Testis (tissue), 3 donors: Measurements from ENCODE around the gene OR51B4. TPM values are rescaled to one million over a fixed set of nuclear protein-coding genes. Genes with fewer than 3 reads are reported as not detected.

Experiments used
- DNase-seq: peaks from one replicate; pipeline ENCODE4 v3.0.0-alpha.2; 2019
- H3K27ac ChIP-seq, 2 donors: fragments of 200-600 bp; sonication (generic); one replicate each; pipeline ENCODE4 v1.5.1; 2019
- H3K27me3 ChIP-seq: fragments of 200-600 bp; sonication (generic); one replicate; pipeline ENCODE4 v1.5.1; 2019
- H3K36me3 ChIP-seq: fragments of 200-600 bp; sonication (generic); one replicate; pipeline ENCODE4 v1.5.1; 2017; ENCODE audit warnings: low read depth; ENCODE audit errors: missing control alignments
- H3K4me1 ChIP-seq: fragments of 200-600 bp; sonication (generic); one replicate; pipeline ENCODE4 v1.5.1; 2019
- H3K4me3 ChIP-seq, 2 donors: fragments of 200-600 bp; sonication (generic); one replicate each; pipeline ENCODE4 v1.5.1; 2017 to 2019
- H3K9me3 ChIP-seq: fragments of 200-600 bp; sonication (generic); one replicate; pipeline ENCODE4 v1.5.1; 2017
- POLR2A ChIP-seq: fragments of 450-650 bp; IDR thresholded peaks from one replicate; pipeline ENCODE4 v1.6.1; 2017; ENCODE audit warnings: antibody characterized with exemption, mild to moderate bottlenecking, moderate library complexity
- WGBS, 2 donors: methylation state at CpG; one replicate each; pipeline ENCODE4 v1.1.5; 2018; 5-methylcytosine and 5-hydroxymethylcytosine counted together
- intact Hi-C: fragments of 100-400 bp; cut with DNase I; formaldehyde crosslinking; loops from one replicate; pipeline ENCODE4 v1.15.1; 2023; ENCODE audit warnings: low total_unique reads
- polyA plus RNA-seq: library from polyadenylated mRNA; stranded (reverse); fragments of 350-450 nt; fragmentation: Illumina TruSeq; extraction: RNeasy Lipid Tissue Mini Kit (QIAGEN cat#74804); gene quantifications from one replicate; pipeline ENCODE4 v1.2.3, GENCODE V29; 2014; ENCODE audit warnings: low read depth, low replicate concordance; ENCODE audit not compliant: insufficient read depth
- total RNA-seq, 2 donors: library from RNA; depleted of rRNA; stranded (reverse); fragments of >200 nt; gene quantifications; one replicate each; pipeline ENCODE4 v1.2.3, GENCODE V29; 2016
- TF ChIP-seq, protein P1 (sequence below), 3 experiments: fragments of 450-650 bp in 2 of 3; fragments of 200-600 bp in 1 of 3; sonication (generic) in 1 of 3; IDR thresholded peaks; one replicate each; pipeline ENCODE4 v1.5.1; 2016 to 2019; ENCODE audit warnings: antibody characterized with exemption in 3 of 3, mild to moderate bottlenecking in 2 of 3, moderate library complexity in 1 of 3

OR51B4 gene
- total and polyA plus RNA-seq, 3 donors from 2014 or later = 0.74 TPM; not detected in 2

GRCh38 chr11:5307256-5308019, 5.7 kb upstream of the OR51B4 start:
- no peak overlapping the region for H3K27ac ChIP-seq
- 78 to 80% methylated on average over 2 of the region's 2 CpGs for WGBS, 2 donors
- no peak overlapping the region for H3K4me3 ChIP-seq
- no peaks in the 10 kb centered on the region for H3K36me3 ChIP-seq
- intact Hi-C loops = no loop called here
- no peaks in the 10 kb centered on the region for H3K4me1 ChIP-seq
- H3K9me3 ChIP-seq = no peaks in the 10 kb centered on the region
- no peaks in the 10 kb centered on the region for H3K27me3 ChIP-seq
- TF ChIP-seq POLR2A = no peak
- TF ChIP-seq, protein P1, sequence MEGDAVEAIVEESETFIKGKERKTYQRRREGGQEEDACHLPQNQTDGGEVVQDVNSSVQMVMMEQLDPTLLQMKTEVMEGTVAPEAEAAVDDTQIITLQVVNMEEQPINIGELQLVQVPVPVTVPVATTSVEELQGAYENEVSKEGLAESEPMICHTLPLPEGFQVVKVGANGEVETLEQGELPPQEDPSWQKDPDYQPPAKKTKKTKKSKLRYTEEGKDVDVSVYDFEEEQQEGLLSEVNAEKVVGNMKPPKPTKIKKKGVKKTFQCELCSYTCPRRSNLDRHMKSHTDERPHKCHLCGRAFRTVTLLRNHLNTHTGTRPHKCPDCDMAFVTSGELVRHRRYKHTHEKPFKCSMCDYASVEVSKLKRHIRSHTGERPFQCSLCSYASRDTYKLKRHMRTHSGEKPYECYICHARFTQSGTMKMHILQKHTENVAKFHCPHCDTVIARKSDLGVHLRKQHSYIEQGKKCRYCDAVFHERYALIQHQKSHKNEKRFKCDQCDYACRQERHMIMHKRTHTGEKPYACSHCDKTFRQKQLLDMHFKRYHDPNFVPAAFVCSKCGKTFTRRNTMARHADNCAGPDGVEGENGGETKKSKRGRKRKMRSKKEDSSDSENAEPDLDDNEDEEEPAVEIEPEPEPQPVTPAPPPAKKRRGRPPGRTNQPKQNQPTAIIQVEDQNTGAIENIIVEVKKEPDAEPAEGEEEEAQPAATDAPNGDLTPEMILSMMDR (IDR thresholded peaks at IDR 0.05) = no peak
- no peak for DNase-seq

DNA sequence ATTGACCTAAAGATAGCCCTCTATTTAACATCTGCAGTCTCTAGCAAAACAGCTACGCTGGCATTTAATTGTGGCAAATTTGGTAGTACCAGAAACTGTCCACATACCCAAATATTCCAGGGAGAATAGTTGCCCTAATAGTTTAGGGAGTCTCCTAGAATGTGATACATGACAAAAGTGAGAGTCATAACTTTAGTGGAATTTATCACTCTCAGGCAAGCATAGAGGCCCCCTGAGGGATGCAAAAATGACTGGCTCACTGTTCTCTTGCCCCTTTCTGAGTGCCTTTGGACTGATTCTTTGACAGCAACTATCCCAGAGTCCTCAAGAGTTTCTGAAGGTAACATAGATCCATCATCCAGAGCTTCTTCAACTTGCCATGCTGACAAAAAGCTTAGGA, 2.3 kb upstream of the OR51B4 start:
- Histone ChIP-seq H3K4me1 (no peaks in the 10 kb centered on the region), H3K27me3 (no peaks in the 10 kb centered on the region), H3K4me3 (no peak overlapping the region), H3K9me3 (no peaks in the 10 kb centered on the region), H3K27ac (no peak overlapping the region), H3K36me3 (no peaks in the 10 kb centered on the region)
- WGBS, 2 donors = 88 to 100% methylated on average over 1 of the region's 1 CpG
- intact Hi-C loops = no loop called here
- TF ChIP-seq POLR2A = no peak
- TF ChIP-seq, protein P1 (IDR thresholded peaks at IDR 0.05) = no peak
- DNase-seq = no peak

GRCh38 chr11:5303626-5304025, 1.9 kb upstream of the OR51B4 start:
- H3K4me3 ChIP-seq = no peak overlapping the region
- H3K36me3 ChIP-seq = no peaks in the 10 kb centered on the region
- no peaks in the 10 kb centered on the region for H3K4me1 ChIP-seq
- no peaks in the 10 kb centered on the region for H3K9me3 ChIP-seq
- intact Hi-C loops = no loop called here
- H3K27ac ChIP-seq = no peak overlapping the region
- TF ChIP-seq POLR2A = no peak
- TF ChIP-seq, protein P1 (IDR thresholded peaks at IDR 0.05) = no peak
- DNase-seq = no peak
- WGBS, 2 donors = 71 to 72% methylated on average over 5 of the region's 5 CpGs
- H3K27me3 ChIP-seq = no peaks in the 10 kb centered on the region

- Histone ChIP-seq H3K4me3 (no peak overlapping the region), H3K36me3 (no peaks in the 10 kb centered on the region), H3K4me1 (no peaks in the 10 kb centered on the region), H3K27me3 (no peaks in the 10 kb centered on the region), H3K9me3 (no peaks in the 10 kb centered on the region), H3K27ac (no peak overlapping the region)
- intact Hi-C loops = no loop called here
- 52% methylated on average over 3 of the region's 3 CpGs for WGBS, 2 donors
- TF ChIP-seq, protein P1 (IDR thresholded peaks at IDR 0.05) = no peak
- no peak for TF ChIP-seq POLR2A
- DNase-seq = no peak
Measured at GRCh38 chr11:5300251-5300650, 1.5 kb downstream of the OR51B4 start.

- WGBS, 2 donors = 81 to 97% methylated on average over 1 of the region's 1 CpG
- Histone ChIP-seq H3K27ac (no peak overlapping the region), H3K9me3 (no peaks in the 10 kb centered on the region), H3K27me3 (no peaks in the 10 kb centered on the region), H3K36me3 (no peaks in the 10 kb centered on the region), H3K4me3 (no peak overlapping the region), H3K4me1 (no peaks in the 10 kb centered on the region)
- TF ChIP-seq POLR2A = no peak
- TF ChIP-seq, protein P1 (IDR thresholded peaks at IDR 0.05) = no peak
- no peak for DNase-seq
- intact Hi-C loops = no loop called here
Measured at GRCh38 chr11:5298451-5298850, 3.3 kb downstream of the OR51B4 start.
